Trophoblast cell (in vitro differentiated cells and primary cell): ENCODE results near the gene KIAA1958.

ENCODE experiments used
- DNase-seq, 2 donors: peaks; one replicate each; pipeline ENCODE4 v3.0.0-alpha.2; 2016
- H2AFZ ChIP-seq: 2 replicates; pipeline ENCODE4 v1.6.1; 2013; ENCODE audit warnings: low read length, moderate library complexity, mild to moderate bottlenecking; ENCODE audit not compliant: insufficient read depth, poor library complexity
- H2AK5ac ChIP-seq: 2 replicates; pipeline ENCODE4 v1.6.1; 2013; ENCODE audit warnings: mild to moderate bottlenecking, low read length
- H2BK120ac ChIP-seq: 2 replicates; pipeline ENCODE4 v1.6.1; 2013; ENCODE audit warnings: low read length, mild to moderate bottlenecking, moderate library complexity; ENCODE audit not compliant: insufficient read depth, poor library complexity
- H2BK12ac ChIP-seq: 2 replicates; pipeline ENCODE4 v1.6.1; 2013; ENCODE audit warnings: mild to moderate bottlenecking, low read length, moderate library complexity
- H2BK5ac ChIP-seq: 2 replicates; pipeline ENCODE4 v1.6.1; 2013; ENCODE audit warnings: low read length, low read depth, moderate library complexity, mild to moderate bottlenecking; ENCODE audit not compliant: poor library complexity
- H3K14ac ChIP-seq: 2 replicates; pipeline ENCODE4 v1.6.1; 2013; ENCODE audit warnings: mild to moderate bottlenecking, low read length
- H3K18ac ChIP-seq: 2 replicates; pipeline ENCODE4 v1.6.1; 2013; ENCODE audit warnings: mild to moderate bottlenecking, low read length
- H3K23ac ChIP-seq: 2 replicates; pipeline ENCODE4 v1.6.1; 2013; ENCODE audit warnings: low read length
- H3K27ac ChIP-seq: 2 replicates; pipeline ENCODE4 v1.5.1; 2013; ENCODE audit warnings: low read depth, mild to moderate bottlenecking, inconsistent platforms, low read length, moderate library complexity
- H3K27me3 ChIP-seq: 2 replicates; pipeline ENCODE4 v1.6.1; 2013; ENCODE audit warnings: inconsistent platforms, mild to moderate bottlenecking, low read length, moderate library complexity; ENCODE audit not compliant: insufficient read depth
- H3K36me3 ChIP-seq, 2 experiments: 1 replicate in 1 of 2; 2 replicates in 1 of 2; pipeline ENCODE4 v1.6.1; 2013; ENCODE audit warnings: low read length in 2 of 2, mild to moderate bottlenecking in 2 of 2, moderate library complexity in 1 of 2; ENCODE audit not compliant: insufficient read depth in 2 of 2, control insufficient read depth in 1 of 2
- H3K4ac ChIP-seq: 2 replicates; pipeline ENCODE4 v1.6.1; 2013; ENCODE audit warnings: low read depth, mild to moderate bottlenecking, low read length, moderate library complexity
- H3K4me1 ChIP-seq, 2 experiments: 1 replicate in 1 of 2; 2 replicates in 1 of 2; pipeline ENCODE4 v1.6.1; 2013; ENCODE audit warnings: low read length in 2 of 2, mild to moderate bottlenecking in 2 of 2, moderate library complexity in 1 of 2; ENCODE audit not compliant: insufficient read depth in 2 of 2, control insufficient read depth in 1 of 2
- H3K4me2 ChIP-seq: 2 replicates; pipeline ENCODE4 v1.6.1; 2013; ENCODE audit warnings: inconsistent platforms, mild to moderate bottlenecking, low read length, moderate library complexity
- H3K4me3 ChIP-seq: 2 replicates; pipeline ENCODE4 v1.5.1; 2013; ENCODE audit warnings: mild to moderate bottlenecking, low read depth, low read length, inconsistent platforms
- H3K79me1 ChIP-seq: one replicate; pipeline ENCODE4 v1.6.1; 2013; ENCODE audit warnings: low read length
- H3K79me2 ChIP-seq: 2 replicates; pipeline ENCODE4 v1.6.1; 2013; ENCODE audit warnings: low read length, mild to moderate bottlenecking; ENCODE audit not compliant: control insufficient read depth, insufficient read depth, poor library complexity
- H3K9ac ChIP-seq: 2 replicates; pipeline ENCODE4 v1.6.1; 2013; ENCODE audit warnings: mild to moderate bottlenecking, low read length
- H3K9me3 ChIP-seq: 2 replicates; pipeline ENCODE4 v1.6.1; 2013; ENCODE audit warnings: low read depth, mild to moderate bottlenecking, control low read depth, inconsistent platforms, low read length; ENCODE audit not compliant: insufficient read depth
- H4K12ac ChIP-seq: 2 replicates; pipeline ENCODE4 v1.6.1; 2013; ENCODE audit warnings: low read depth, mild to moderate bottlenecking, low read length, moderate library complexity
- H4K8ac ChIP-seq: 2 replicates; pipeline ENCODE4 v1.6.1; 2013; ENCODE audit warnings: low read depth, mild to moderate bottlenecking, low read length, moderate library complexity
- H4K91ac ChIP-seq: one replicate; pipeline ENCODE4 v1.6.1; 2013; ENCODE audit warnings: low read depth, mild to moderate bottlenecking, low read length, moderate library complexity
- WGBS: extraction: QIAGEN DNeasy Blood & Tissue Kit; methylation state at CpG from one replicate; pipeline ENCODE4 v1.1.7; 2013; ENCODE audit warnings: missing lambda C conversion rate; ENCODE audit not compliant: insufficient read length, insufficient coverage; ENCODE audit errors: extremely low coverage; 5-methylcytosine and 5-hydroxymethylcytosine counted together

The KIAA1958 gene

GRCh38 chr9:112479221-112479620 lies 7.4 kb upstream of the KIAA1958 start:
- Histone ChIP-seq H2BK120ac (no peak overlapping the region), H2BK5ac (no peak overlapping the region), H4K12ac (no peak overlapping the region)

GRCh38 chr9:112484607-112485006 lies 2.0 kb upstream of the KIAA1958 start:
- H3K27ac ChIP-seq: no peak overlapping the region
- no peak overlapping the region for H3K9ac ChIP-seq
- peaks cover 9% of the 10 kb centered on the region for H3K79me1 ChIP-seq
- no peak overlapping the region for H2BK120ac ChIP-seq
- no peak overlapping the region for H4K91ac ChIP-seq
- H3K4me3 ChIP-seq: no peak overlapping the region
- no peak overlapping the region for H2AK5ac ChIP-seq
- H4K8ac ChIP-seq: no peak overlapping the region
- H3K4me1 ChIP-seq: peaks cover 3 to 5% of the 10 kb centered on the region in 2 experiments
- no peak overlapping the region for H2BK12ac ChIP-seq
- H3K4me2 ChIP-seq: no peak overlapping the region
- H3K9me3 ChIP-seq: no peaks in the 10 kb centered on the region
- no CpG with 5 or more reads among the region's 2 CpGs for WGBS
- no peak overlapping the region for H2AFZ ChIP-seq
- no peaks in the 10 kb centered on the region for H3K36me3 ChIP-seq
- H3K18ac ChIP-seq: no peak overlapping the region
- H4K12ac ChIP-seq: no peak overlapping the region
- no peaks in the 10 kb centered on the region for H3K27me3 ChIP-seq
- H3K23ac ChIP-seq: no peak overlapping the region
- no peak overlapping the region for H3K14ac ChIP-seq
- H3K4ac ChIP-seq: no peak overlapping the region
- no peak for DNase-seq
- peaks cover 9% of the 10 kb centered on the region for H3K79me2 ChIP-seq
- no peak overlapping the region for H2BK5ac ChIP-seq

More at GRCh38 chr9:112479221-112479620, 7.4 kb upstream of the KIAA1958 start:
- Histone ChIP-seq H3K9ac (no peak overlapping the region), H3K14ac (no peak overlapping the region), H3K4ac (no peak overlapping the region), H2BK12ac (no peak overlapping the region), H3K9me3 (no peaks in the 10 kb centered on the region), H3K4me2 (no peak overlapping the region), H2AK5ac (no peak overlapping the region), H3K4me1 (no peaks in the 10 kb centered on the region), H3K27ac (no peak overlapping the region), H3K18ac (no peak overlapping the region), H3K79me2 (no peaks in the 10 kb centered on the region), H3K36me3 (peaks cover 0 to 3% of the 10 kb centered on the region in 2 experiments), H3K27me3 (no peaks in the 10 kb centered on the region), H3K79me1 (no peaks in the 10 kb centered on the region), H2AFZ (no peak overlapping the region), H3K4me3 (no peak overlapping the region), H4K8ac (no peak overlapping the region), H4K91ac (no peak overlapping the region), H3K23ac (no peak overlapping the region)
- no peak for DNase-seq

GRCh38 chr9:112485574-112485973 lies 1.1 kb upstream of the KIAA1958 start:
- H3K36me3 ChIP-seq: no peaks in the 10 kb centered on the region
- no peak overlapping the region for H3K18ac ChIP-seq
- H3K14ac ChIP-seq: no peak overlapping the region
- H2AK5ac ChIP-seq: no peak overlapping the region
- no peak overlapping the region for H3K4me3 ChIP-seq
- H3K27ac ChIP-seq: no peak overlapping the region
- peaks cover 9% of the 10 kb centered on the region for H3K79me2 ChIP-seq
- peaks cover 3 to 5% of the 10 kb centered on the region in 2 experiments for H3K4me1 ChIP-seq
- H3K79me1 ChIP-seq: peaks cover 9% of the 10 kb centered on the region
- H4K91ac ChIP-seq: no peak overlapping the region
- no peak overlapping the region for H3K4ac ChIP-seq
- H2BK5ac ChIP-seq: no peak overlapping the region
- no peak overlapping the region for H2BK12ac ChIP-seq
- no peak overlapping the region for H4K12ac ChIP-seq
- no peak overlapping the region for H3K9ac ChIP-seq
- H2AFZ ChIP-seq: no peak overlapping the region
- no peak overlapping the region for H2BK120ac ChIP-seq
- H3K23ac ChIP-seq: no peak overlapping the region
- DNase-seq: no peak
- WGBS: no CpG with 5 or more reads among the region's 3 CpGs
- H3K4me2 ChIP-seq: no peak overlapping the region
- H3K27me3 ChIP-seq: no peaks in the 10 kb centered on the region
- H3K9me3 ChIP-seq: no peaks in the 10 kb centered on the region
- no peak overlapping the region for H4K8ac ChIP-seq

GRCh38 chr9:112487008-112487798 lies 576 bp downstream of the KIAA1958 start:
- Histone ChIP-seq H3K9me3 (no peaks in the 10 kb centered on the region), H3K4ac (peak overlapping the region; percentile 3), H2AK5ac (no peak overlapping the region), H3K79me2 (peaks cover 12% of the 10 kb centered on the region), H4K8ac (peak overlapping the region; percentile 30), H3K14ac (peak overlapping the region; percentile 6), H3K23ac (no peak overlapping the region), H3K36me3 (no peaks in the 10 kb centered on the region), H4K91ac (peak overlapping the region; percentile 30), H3K4me2 (peak overlapping the region; percentile 97), H3K4me3 (peak overlapping the region; percentile 91), H2BK5ac (peak overlapping the region; percentile 32), H3K18ac (peak overlapping the region; percentile 43), H4K12ac (peak overlapping the region; percentile 56), H3K27me3 (no peaks in the 10 kb centered on the region), H2BK12ac (peak overlapping the region; percentile 29), H2AFZ (peak overlapping the region; percentile 75), H3K79me1 (peaks cover 9% of the 10 kb centered on the region), H2BK120ac (peak overlapping the region; percentile 4), H3K9ac (peak overlapping the region; percentile 63), H3K27ac (peak overlapping the region; percentile 77), H3K4me1 (peaks cover 3 to 5% of the 10 kb centered on the region in 2 experiments)
- no CpG with 5 or more reads among the region's 80 CpGs for WGBS
- peak; percentile 42 to 54 for DNase-seq
